GM12878 (cell line): ENCODE results near the gene SRCIN1. TPM values are rescaled to one million over a fixed set of nuclear protein-coding genes. Genes with fewer than 3 reads are reported as not detected.

Experiments
- BRCA1 ChIP-seq: IDR thresholded peaks from 2 replicates; pipeline ENCODE4 v1.6.1; 2011; ENCODE audit warnings: low read depth, low read length, improper control_type of control experiment
- CBFB ChIP-seq: IDR thresholded peaks from 2 replicates; pipeline ENCODE4 v1.6.1; 2016; ENCODE audit warnings: antibody characterized with exemption, low read depth
- CHD1 ChIP-seq: IDR thresholded peaks from 2 replicates; pipeline ENCODE4 v1.6.1; 2012; ENCODE audit warnings: low read depth, low read length, improper control_type of control experiment
- EED ChIP-seq: sonication (generic); IDR thresholded peaks from 2 replicates; pipeline ENCODE4 v1.6.1; 2016; ENCODE audit warnings: antibody characterized with exemption, low read depth
- GABPA ChIP-seq: IDR thresholded peaks from 2 replicates; pipeline ENCODE4 v1.6.1; 2014; ENCODE audit warnings: antibody characterized with exemption, low read depth, mild to moderate bottlenecking, inconsistent platforms
- GATAD2B ChIP-seq: fragments of 450-650 bp; conservative IDR thresholded peaks from 2 replicates; pipeline ENCODE4 v1.6.1; 2017; ENCODE audit warnings: low read depth, mild to moderate bottlenecking, moderate library complexity
- HDAC2 ChIP-seq: fragments of 200-600 bp; sonication (generic); IDR thresholded peaks from 2 replicates; pipeline ENCODE4 v1.6.1; 2017
- IKZF1 ChIP-seq: fragments of 450-650 bp; conservative IDR thresholded peaks from 2 replicates; pipeline ENCODE4 v1.6.1; 2017; ENCODE audit warnings: antibody characterized with exemption, mild to moderate bottlenecking
- JUND ChIP-seq: IDR thresholded peaks from 2 replicates; pipeline ENCODE4 v1.6.1; 2012; ENCODE audit warnings: low read depth, mild to moderate bottlenecking, low read length, improper control_type of control experiment, moderate library complexity
- MEF2B ChIP-seq: fragments of 450-650 bp; IDR thresholded peaks from 2 replicates; pipeline ENCODE4 v1.6.1; 2018; ENCODE audit warnings: mild to moderate bottlenecking, moderate library complexity; ENCODE audit not compliant: partially characterized antibody, poor library complexity, severe bottlenecking
- MTA2 ChIP-seq: fragments of 450-650 bp; IDR thresholded peaks from 2 replicates; pipeline ENCODE4 v1.6.1; 2016; ENCODE audit warnings: low read depth, mild to moderate bottlenecking, moderate library complexity
- PAX8 ChIP-seq: fragments of 450-650 bp; IDR thresholded peaks from 2 replicates; pipeline ENCODE4 v1.6.1; 2017; ENCODE audit warnings: mild to moderate bottlenecking, moderate library complexity
- PML ChIP-seq: IDR thresholded peaks from 2 replicates; pipeline ENCODE4 v1.6.1; 2012; ENCODE audit warnings: low read length, inconsistent platforms
- POLR2AphosphoS2 ChIP-seq: IDR thresholded peaks from 2 replicates; pipeline ENCODE4 v1.6.1; 2011; ENCODE audit warnings: low read depth, mild to moderate bottlenecking, low read length, improper control_type of control experiment, moderate library complexity
- RUNX3 ChIP-seq: IDR thresholded peaks from 2 replicates; pipeline ENCODE4 v1.6.1; 2012; ENCODE audit warnings: low read length, inconsistent platforms
- SP1 ChIP-seq: IDR thresholded peaks from one replicate; pipeline ENCODE4 v1.6.1; 2011; ENCODE audit warnings: low read depth, low read length
- polyA plus RNA-seq, 11 experiments: library from polyadenylated mRNA; depleted of rRNA in 4 of 11; unstranded in 6 of 11; stranded (reverse) in 5 of 11; fragments of >200 nt; fragmentation: Nextera tagmentation in 4 of 11; fragmentation: Illumina TruSeq in 1 of 11; extraction: Ambion mirVana in 4 of 11; extraction: Trizol in 1 of 11; gene quantifications; 1 replicate in 1 of 11; 2 replicates in 10 of 11; pipeline versions ENCODE4 v1.2.1 to v1.2.3, GENCODE V29; 2011 to 2016; ENCODE audit warnings: inconsistent platforms in 2 of 11, missing spikeins in 2 of 11, low read depth in 1 of 11
- total RNA-seq, 4 experiments: library from RNA; depleted of rRNA in 3 of 4; stranded (reverse); fragments of >200 nt in 3 of 4; fragmentation: Illumina TruSeq in 1 of 4; extraction: Trizol in 1 of 4; gene quantifications; 2 replicates each; pipeline versions ENCODE4 v1.2.1 to v1.2.3, GENCODE V29; 2013 to 2021
- TF ChIP-seq, protein P1 (sequence below): fragments of 450-650 bp; IDR thresholded peaks from 2 replicates; pipeline ENCODE4 v1.6.1; 2017; ENCODE audit warnings: low read depth, mild to moderate bottlenecking, moderate library complexity
- TF ChIP-seq, protein P2 (sequence below): fragments of 450-650 bp; IDR thresholded peaks from 2 replicates; pipeline ENCODE4 v1.6.1; 2017; ENCODE audit warnings: mild to moderate bottlenecking

The SRCIN1 gene
- total and polyA plus RNA-seq, 10 of the 15 experiments (the other 5 are each of a cell fraction or from before 2014, with no cell fraction given), result under 0.01 to 0.74 (median 0.20) TPM; not detected in 3

DNA sequence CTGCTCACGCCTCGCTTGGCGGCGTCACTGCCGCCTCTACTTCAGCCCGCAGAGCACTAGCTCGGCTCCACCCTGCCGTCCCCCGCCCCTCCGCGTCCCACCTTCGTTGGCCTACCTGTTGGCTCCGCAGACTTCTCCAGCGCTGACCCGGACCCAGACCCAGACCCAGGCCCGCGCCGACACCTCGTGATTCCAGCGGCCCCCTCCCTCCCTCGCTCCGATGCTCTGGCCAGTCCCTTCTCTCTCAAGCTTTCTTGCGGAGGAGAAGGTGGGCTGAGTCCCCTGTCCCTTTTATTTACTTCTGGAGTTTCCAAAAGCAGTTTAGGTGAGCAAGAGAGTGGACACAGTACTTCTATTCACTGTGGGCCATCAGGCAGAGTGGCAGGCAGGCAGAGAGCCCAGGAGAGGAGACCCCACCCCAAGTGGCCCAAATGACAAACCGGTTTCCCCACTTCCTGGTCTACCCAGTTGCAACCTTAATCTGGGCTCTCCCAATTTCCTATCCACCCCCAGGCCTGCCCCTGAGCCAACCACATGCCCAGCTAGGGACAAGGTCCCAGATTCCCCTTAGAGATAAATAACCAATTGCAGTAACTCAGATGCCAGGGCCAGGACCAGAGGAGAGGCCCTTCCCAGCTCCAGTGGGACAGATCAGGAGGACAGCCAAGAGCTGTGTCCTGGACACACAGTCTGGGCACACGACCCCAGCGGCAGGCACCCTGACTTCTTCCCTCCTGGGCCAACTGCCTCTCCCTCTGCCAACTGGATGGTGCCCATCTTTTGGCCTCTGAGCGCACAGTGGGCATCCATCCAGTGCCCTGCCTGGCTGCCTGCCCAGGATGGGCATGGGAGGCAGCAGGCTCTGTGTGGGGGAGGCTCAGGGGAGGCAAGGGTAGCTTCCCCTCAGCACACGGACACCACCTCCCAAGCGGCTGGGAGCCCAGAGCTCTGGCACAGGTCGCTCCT is 1.2 kb upstream of the SRCIN1 start (continued):
- TF ChIP-seq, protein P1, sequence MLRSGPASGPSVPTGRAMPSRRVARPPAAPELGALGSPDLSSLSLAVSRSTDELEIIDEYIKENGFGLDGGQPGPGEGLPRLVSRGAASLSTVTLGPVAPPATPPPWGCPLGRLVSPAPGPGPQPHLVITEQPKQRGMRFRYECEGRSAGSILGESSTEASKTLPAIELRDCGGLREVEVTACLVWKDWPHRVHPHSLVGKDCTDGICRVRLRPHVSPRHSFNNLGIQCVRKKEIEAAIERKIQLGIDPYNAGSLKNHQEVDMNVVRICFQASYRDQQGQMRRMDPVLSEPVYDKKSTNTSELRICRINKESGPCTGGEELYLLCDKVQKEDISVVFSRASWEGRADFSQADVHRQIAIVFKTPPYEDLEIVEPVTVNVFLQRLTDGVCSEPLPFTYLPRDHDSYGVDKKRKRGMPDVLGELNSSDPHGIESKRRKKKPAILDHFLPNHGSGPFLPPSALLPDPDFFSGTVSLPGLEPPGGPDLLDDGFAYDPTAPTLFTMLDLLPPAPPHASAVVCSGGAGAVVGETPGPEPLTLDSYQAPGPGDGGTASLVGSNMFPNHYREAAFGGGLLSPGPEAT, result no peak
- TF ChIP-seq HDAC2 (no peak), GABPA (no peak), POLR2AphosphoS2 (no peak), SP1 (peak; percentile 9), CBFB (no peak), CHD1 (no peak), PML (no peak), MTA2 (no peak), MEF2B (no peak), GATAD2B (0 out of 2 replicates have a peak, but pooled peaks have one; percentile 3), PAX8 (no peak), RUNX3 (no peak), BRCA1 (no peak), EED (no peak), IKZF1 (0 out of 2 replicates have a peak, but pooled peaks have one; percentile 2), JUND (no peak)
- TF ChIP-seq, protein P2, sequence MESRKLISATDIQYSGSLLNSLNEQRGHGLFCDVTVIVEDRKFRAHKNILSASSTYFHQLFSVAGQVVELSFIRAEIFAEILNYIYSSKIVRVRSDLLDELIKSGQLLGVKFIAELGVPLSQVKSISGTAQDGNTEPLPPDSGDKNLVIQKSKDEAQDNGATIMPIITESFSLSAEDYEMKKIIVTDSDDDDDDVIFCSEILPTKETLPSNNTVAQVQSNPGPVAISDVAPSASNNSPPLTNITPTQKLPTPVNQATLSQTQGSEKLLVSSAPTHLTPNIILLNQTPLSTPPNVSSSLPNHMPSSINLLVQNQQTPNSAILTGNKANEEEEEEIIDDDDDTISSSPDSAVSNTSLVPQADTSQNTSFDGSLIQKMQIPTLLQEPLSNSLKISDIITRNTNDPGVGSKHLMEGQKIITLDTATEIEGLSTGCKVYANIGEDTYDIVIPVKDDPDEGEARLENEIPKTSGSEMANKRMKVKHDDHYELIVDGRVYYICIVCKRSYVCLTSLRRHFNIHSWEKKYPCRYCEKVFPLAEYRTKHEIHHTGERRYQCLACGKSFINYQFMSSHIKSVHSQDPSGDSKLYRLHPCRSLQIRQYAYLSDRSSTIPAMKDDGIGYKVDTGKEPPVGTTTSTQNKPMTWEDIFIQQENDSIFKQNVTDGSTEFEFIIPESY, result no peak
